T-helper 1 cell (primary cell): Measurements from ENCODE around the gene RASA4B.
"Not testable (repeated sequence)": the region's sequence is repeated elsewhere in the genome, so short reads cannot be mapped to it uniquely, and the experiment has no call there.

Experiments
- DNase-seq, 5 donors: peaks; one replicate each; pipeline ENCODE4 v3.0.0-alpha.2; 2012 to 2020

The RASA4B gene

GRCh38 chr7:102510575-102510974 is 7.0 kb downstream of the RASA4B start:
- not testable (repeated sequence) for DNase-seq

DNA sequence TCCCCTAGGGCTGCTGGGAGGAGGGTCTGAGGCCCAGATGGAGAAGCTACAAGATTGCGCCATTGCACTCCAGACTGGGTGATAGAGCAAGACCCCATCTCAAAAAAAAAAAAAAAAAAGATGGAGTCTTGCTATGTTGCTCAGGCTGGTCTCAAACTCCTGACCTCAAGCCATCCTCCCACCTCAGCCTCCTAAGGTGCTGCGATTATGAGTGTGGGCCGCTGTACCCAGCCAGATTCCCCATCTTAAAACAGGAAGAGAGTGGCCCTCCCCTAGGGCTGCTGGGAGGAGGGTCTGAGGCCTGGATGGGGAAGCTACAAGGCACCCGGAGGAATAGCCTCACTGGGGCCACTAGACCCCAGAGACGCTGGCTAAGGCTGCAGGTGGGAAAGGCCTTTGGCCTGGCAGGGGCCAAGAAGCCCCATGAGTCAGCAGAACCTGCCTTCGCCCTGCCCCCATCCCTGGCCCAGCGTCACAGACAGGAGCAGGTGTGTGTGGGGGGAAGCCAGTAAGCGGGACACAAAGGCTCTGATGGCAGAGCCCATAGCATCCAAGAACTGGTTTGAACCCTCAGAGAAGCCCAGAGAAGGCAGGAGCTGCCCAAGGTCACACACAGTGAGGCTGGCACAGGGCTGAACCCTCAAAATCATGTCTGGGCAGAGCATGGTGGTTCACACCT is 10.0 kb downstream of the RASA4B start:
- not testable (repeated sequence) for DNase-seq

DNA sequence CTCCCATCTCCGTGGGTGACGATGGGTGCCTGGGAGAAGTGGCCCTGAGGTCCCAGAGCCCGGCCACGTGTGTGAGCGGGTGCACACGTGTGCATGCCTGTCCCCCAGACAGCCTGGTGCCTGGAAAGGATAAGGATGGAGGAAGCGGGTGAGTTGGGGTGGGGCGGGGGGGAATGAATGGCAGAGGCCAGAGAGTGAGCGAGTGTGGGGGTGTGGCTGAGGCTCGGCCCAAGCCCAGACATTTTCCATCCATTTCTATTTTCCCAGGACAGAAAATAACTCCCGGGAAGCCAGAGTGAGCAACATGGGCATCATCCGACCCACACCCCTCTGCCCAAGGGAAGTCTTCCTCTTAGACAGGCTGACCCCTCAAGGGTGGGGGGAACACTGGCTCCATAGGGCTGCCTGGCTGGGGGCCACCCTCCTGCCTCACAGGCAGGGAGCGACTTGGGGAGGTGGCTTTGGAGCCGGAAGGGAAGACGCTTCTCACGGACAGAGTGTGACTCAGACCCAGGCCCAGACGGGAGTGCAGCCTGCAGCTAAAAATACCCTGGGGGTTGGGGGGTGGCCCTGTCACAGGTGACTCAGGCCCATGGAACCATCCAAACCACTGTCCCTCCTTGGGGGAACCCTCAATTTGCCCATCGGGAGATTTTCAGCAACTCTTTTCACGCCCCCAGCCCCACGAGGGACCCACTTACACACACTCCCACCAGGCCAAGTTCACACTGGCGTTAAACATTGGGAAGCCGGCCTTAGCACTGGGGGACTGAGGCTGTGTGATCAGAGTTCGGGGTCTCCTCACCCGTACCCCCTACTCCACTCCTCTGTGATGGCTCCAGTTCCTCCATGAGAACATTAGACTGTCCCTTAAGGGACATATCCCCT is 12.0 kb downstream of the RASA4B start:
- DNase-seq: peak in 1 of 5 donors; percentile 7

- DNase-seq: not testable (repeated sequence)
Measured at GRCh38 chr7:102503141-102503540, 14.4 kb downstream of the RASA4B start.

DNA sequence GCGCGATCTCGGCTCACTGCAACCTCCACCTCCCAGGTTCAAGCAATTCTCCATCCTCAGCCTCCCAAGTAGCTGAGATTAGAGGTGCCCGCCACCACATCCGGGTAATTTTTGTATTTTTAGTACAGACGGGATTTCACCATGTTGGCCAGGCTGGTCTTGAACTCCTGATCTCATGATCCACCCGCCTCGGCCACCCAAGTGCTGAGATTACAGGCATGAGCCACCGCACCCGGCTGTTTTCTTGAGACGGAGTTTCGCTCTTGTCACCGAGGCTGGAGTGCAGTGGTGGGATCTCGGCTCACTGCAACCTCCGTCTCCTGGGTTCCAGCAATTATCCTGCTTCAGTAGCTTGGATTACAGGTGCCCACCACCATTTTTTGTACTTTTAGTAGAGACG is 19.3 kb downstream of the RASA4B start:
- not testable (repeated sequence) for DNase-seq

DNA sequence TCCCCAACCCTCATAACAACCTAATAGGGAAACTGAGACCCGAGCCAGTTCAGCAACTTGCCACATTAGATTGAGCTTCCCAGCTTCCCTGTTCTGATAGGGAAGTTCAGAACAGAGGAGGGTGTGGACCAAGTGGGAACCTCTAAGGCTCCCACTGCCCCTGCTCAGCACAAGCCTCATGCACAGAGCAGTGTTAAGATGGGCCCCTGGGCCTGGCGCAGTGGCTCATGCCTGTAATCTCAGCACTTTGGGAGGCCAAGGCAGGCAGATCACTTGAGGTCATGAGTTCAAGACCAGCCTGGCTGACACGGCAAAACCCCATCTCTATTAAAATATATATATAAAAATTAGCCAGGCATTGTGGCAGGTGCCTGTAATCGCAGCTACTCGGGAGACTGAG is 20.3 kb downstream of the RASA4B start:
- DNase-seq: not testable (repeated sequence)

DNA sequence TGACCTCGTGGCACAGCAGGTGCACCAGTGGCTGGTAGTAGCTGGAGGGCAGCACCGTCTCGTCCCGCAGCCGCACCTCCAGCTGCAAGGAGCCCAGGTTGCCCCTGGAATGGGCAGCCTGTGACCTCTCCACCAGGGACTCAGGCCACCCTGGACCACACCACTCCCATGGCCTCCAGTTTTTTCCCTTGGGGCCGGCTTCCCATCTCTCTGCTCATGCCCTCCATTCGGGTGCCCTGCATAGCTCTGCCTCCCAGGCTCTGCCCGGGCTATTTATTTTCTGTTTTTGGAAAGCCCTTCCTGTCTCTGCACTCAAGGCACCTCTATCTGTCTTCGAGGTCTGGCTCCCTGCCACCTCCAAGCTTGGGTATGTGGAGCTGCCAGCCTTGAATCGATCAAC is 20.7 kb downstream of the RASA4B start:
- DNase-seq: not testable (repeated sequence)

DNA sequence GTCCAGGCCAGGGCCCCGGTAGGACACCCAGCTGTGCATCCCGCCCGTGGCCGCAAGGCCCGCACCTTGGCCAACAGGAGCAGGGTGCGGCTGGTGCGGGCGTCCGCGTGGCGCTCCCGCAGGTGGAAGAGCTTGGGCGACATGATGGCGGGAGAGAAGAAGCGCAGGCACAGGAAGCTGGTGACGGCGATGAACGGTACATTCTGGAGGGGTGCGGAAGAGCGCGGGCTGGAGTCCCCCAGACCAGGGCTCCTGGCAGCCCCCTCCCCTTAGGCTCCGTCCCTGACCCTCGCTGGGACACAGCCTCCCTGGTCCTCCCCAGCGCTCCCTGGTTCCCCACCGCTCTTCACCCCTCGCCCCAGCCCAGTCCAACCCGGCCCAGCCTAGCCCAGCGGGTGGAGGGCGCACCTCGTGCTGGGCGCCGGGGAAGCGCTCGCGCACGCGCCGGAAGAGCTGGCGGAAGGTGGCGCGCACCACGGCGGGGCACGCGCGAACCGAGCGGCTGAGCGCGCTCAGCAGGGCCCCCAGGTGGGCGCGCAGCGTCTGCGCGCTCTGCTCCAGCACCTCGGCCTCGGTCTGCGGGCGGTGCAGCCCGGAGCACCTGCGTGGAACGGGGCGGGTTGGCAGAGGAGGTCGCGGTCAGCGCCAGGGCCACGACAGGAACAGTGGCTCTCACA is 23.0 kb downstream of the RASA4B start:
- DNase-seq: not testable (repeated sequence)

- not testable (repeated sequence) for DNase-seq
Measured at GRCh38 chr7:102494026-102494425, 23.6 kb downstream of the RASA4B start.

GRCh38 chr7:102493220-102493935 is 24.2 kb downstream of the RASA4B start:
- not testable (repeated sequence) for DNase-seq

DNA sequence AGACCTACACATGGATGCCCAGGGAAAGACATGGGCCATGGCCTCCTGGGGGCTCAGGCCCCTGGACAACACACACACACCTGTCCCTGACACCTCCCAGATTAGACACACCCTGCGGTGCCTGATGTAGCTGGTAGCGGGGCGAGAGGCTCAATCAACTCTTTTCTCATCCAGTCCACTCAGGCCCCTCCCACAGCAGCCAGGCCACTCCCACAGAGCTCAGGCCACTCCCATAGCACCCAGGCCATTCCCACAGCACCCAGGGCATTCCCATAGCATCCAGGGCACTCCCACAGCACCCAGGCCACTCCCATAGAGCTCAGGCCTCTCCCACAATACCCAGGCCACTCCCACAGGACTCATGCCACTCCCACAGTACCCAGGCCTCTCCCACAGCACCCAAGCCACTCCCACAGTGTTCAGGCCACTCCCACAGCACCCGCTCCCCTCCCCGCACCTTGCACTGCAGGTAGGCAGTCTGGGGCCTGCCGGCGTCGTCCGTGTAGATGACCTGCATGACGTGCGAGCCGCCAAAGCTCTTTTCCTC is 27.0 kb downstream of the RASA4B start:
- peak in 4 of 5 donors; percentile 24 to 36 (median 31) for DNase-seq

- not testable (repeated sequence) for DNase-seq
Measured at GRCh38 chr7:102484317-102484716, 33.3 kb downstream of the RASA4B start.

GRCh38 chr7:102481962-102482361 is 35.6 kb downstream of the RASA4B start:
- DNase-seq: not testable (repeated sequence)

DNA sequence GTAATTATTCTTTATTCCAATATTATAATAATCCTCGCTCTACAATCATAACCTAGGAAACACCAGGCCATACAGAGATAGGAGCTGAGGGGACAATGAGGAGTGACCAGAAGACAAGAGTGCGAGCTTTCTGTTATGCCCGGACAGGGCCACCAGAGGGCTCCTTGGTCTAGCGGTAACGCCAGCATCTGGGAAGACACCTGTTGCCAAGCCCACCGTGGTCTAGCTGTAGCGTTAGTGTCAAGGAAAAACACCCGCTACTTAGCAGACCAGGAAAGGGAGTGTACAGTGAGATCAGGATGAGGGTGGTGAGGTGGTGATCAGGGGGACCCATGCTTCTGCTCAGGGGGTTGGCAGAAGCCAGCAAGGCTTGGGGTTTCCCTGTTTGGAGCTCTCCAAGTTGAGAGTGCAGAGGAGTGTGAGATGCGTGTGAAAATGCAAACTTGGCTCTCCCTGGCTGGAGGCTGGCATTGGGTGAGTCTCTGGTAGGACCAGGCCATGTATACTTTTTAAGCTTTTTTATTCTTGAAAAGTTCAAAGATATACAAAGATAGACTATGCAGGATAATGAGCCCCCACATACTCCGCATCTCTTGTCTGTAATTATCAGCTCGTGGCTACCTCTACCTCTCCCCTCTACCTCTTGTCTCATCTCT is 37.5 kb downstream of the RASA4B start:
- DNase-seq: peak in 1 of 5 donors; percentile 4

- not testable (repeated sequence) for DNase-seq
Measured at GRCh38 chr7:102479209-102479584, 38.4 kb downstream of the RASA4B start.

- DNase-seq: peak; percentile 73 to 86 (median 81)
Measured at GRCh38 chr7:102478314-102479208, 39.0 kb downstream of the RASA4B start, which contains the start of gene POLR2J. Gene POLR2J (minus strand): TSS chr7:102478922. CDS start chr7:102478860, 62 bp downstream.

GRCh38 chr7:102474736-102475435 is 42.7 kb downstream of the RASA4B start:
- not testable (repeated sequence) for DNase-seq

DNA sequence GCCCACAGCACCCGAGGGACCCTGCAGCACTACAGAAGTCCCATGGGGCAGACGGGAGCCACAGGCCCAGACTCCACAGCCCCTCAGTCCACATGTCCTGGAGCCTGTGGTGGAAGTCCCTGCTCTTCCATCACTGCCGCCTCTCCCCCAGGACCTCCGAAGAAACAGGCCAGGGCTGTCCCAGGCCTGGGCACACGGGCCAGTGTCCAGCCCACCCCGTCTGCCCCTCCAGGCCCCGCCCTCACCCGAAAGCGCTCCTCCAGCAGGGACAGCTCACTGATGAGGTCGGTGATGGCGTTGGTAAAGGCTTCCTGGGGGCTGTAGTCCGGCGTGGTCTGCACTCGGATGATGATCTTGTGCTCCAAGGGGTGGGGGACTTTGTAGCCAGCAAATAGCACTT is 43.5 kb downstream of the RASA4B start:
- DNase-seq: not testable (repeated sequence)

DNA sequence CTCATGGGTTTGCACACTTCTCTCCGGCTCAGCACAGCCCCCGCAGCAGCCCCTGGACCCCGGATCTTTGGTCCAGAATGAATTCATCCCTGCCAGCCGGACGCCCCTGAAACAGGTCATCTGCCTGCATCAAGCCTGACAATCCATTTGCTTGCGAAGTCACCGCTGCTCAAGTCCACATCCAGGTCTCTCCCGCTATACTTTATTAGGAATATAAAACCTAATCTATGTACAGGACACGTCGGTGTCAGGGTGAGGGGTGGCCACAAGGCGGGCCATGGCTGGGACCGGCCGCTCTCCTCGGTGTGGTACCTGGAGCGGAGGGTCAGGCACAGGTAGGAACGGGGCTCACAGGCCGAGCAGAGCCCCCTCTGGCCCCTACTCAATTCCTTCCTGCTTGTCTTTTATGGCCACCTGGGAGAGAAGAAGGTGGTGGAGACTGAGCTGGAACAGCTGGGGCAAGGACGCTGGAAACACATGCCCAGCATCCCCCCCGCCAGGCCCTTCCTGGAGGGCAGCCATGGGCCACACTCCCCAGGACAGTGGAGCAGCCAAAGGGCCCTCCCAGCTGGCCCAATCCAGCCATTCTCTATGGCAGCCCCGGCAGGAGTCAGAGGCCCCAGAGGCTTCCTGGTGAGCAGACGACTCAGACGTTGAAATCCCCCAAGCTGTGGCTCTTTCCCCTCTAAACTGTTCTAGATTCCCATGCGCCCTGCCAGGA is 44.1 kb downstream of the RASA4B start:
- DNase-seq: peak in 1 of 5 donors; percentile 4
